ENCODE data around the gene PNLDC1.
A peak's percentile ranks its signal among the peaks of the same experiment; 100 is the strongest.
"Not testable (repeated sequence)": the region's sequence is repeated elsewhere in the genome, so short reads cannot be mapped to it uniquely, and the experiment has no call there.

The PNLDC1 gene

DNA sequence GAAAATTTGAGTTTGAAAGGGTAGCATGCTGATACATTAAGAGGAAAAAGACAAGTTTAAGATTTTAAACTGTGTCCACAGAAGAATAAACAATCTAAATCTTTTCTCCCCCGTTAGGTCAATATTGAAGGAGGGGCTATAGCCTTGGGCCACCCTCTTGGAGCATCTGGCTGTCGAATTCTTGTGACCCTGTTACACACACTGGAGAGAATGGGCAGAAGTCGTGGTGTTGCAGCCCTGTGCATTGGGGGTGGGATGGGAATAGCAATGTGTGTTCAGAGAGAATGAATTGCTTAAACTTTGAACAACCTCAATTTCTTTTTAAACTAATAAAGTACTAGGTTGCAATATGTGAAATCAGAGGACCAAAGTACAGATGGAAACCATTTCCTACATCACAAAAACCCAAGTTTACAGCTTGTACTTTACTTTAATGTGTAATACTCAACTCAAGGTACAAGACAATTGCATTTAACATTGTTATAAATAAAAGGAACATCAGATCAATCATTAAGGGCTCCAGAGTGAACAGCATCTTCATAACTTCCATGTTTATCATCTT, 21.5 kb upstream of the PNLDC1 start:
- no peak for DNase-seq (ENCODE audit: low read depth)

DNA sequence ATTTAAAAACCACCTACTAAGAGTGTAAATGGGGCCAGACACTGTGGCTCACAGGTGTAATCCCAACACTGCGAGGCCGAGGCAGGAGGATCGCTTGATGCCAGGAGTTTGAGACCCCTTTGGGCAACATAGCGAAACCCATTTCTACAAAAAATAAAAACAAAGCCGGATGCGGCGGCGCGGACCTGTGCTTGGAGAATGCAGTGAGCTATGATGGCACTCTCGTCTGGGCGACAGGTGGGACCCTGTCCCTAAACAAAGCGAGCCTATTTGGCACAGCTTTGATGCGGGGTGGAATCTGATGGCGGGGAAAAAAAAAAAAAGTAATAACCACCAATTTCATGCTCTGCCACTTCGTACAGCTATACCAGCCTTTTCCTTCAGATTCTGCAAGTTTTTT, 11.8 kb upstream of the PNLDC1 start:
- DNase-seq (ENCODE audit: low read depth): no peak

DNA sequence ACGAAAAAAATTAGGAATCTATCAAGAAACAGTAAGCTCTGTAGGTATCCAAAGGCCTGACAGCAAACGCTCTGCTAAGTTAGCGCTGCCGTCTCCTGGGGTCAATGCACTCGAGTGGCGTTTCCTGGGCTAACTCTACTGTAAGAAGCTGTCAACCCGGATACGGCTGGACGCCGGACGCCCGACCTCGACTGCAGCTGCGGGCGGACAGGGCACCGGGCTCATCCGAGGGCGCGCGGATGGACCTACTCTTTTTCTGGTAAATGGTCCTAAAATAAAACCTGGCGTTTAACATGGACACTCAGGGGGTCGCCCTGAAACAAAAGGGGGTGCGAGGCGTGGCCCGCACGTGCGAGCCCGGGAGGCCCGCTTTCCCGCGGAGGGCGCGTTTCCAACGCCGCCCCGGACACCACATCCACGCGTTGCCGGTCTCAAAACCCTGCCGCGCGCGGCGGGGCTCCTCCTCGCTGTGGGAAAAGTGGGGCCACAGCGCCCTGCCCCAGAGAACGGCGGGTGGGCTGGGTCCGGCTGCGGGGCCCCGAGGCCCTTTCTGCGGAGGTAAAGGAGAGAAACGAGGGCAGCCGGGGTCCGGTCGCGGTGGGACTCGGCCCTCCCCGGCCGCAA, 11.2 kb upstream of the PNLDC1 start:
- no peak for DNase-seq (ENCODE audit: low read depth)

DNA sequence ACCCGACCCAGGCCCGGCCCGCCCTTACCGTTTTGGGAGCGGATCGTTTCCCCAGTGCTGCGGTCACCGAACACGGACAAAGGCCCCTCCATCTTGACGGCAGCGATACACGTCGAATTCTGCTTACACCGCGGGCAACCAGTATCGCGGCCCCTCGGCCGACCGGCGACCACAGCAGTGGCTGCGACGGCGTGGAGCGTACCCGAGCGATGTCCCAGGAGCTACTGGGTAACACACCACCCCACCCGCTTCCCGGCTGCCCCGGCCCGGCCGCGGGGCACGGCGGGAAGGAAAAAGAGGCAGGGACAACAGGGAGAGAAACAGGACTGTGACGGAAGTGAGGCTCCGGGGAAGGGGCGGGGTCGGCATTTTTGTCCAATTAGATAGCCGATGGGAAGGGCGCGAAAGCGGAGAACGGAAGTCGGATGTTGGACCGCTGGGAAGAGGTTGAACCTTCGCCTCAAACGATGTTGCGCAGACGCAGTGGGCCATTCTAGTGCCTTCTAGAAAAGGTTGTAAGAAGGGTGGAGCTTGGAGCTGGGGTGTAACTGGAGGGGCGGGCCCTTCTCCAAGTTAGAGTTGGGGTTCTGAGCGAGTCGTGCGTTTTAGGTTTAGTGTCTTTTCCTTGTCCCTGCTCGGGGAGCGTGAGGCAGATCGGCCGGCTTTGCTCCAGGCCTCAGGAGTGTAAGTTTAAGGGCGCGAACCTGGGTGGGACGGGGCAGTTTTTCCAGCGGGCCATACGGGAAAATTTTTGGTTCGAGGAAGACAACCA, 10.5 kb upstream of the PNLDC1 start, which contains the start of gene TCP1:
Gene TCP1, minus strand, starts transcription at position 226 of the 772 bp plus-strand sequence. Its CDS starts 134 bp downstream, at position 92.
- peak; percentile 99 for DNase-seq (ENCODE audit: low read depth)

DNA sequence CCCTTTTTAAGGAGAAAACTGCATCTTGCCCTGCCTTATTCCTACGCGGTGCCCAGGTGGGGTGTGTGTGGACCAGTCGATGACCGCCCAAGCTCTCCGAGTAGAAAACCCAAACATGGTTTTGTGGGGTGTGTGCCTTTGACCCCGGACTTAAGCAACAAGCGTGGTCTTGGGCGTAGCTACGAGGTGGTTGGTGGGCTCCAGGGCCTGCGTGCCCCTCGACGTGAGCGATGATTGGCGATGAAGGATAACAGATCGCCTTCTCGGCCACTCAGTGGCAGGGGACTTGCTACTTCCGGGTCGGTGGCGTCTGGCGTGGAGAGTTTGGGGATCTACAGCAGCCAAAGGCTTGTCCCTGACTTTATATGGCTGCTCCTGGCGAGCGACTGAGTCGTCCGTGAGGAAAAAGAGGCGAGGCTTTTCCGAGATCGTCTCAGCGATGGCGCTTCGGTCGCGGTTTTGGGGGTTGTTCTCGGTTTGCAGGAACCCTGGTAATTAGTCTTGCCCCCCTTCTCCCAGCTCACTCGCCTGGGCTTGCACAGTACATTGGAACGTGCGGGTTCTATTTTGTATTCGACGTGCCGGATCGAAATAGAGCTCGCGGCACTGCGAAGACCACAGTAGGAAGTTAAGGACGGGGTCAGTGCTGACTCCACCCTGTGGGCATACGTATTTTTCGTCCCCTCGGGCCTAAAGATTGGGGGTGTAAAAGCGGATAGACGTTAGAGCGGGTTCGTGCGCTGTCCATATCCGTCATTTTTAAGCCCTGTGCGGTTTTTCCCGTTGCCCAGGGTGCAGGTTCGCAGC, 9.7 kb upstream of the PNLDC1 start, which contains the start of gene MRPL18:
Gene MRPL18, plus strand, starts transcription at position 319 of the 807 bp plus-strand sequence. Its CDS starts 121 bp downstream, at position 440.
- DNase-seq (ENCODE audit: low read depth): peak; percentile 95

DNA sequence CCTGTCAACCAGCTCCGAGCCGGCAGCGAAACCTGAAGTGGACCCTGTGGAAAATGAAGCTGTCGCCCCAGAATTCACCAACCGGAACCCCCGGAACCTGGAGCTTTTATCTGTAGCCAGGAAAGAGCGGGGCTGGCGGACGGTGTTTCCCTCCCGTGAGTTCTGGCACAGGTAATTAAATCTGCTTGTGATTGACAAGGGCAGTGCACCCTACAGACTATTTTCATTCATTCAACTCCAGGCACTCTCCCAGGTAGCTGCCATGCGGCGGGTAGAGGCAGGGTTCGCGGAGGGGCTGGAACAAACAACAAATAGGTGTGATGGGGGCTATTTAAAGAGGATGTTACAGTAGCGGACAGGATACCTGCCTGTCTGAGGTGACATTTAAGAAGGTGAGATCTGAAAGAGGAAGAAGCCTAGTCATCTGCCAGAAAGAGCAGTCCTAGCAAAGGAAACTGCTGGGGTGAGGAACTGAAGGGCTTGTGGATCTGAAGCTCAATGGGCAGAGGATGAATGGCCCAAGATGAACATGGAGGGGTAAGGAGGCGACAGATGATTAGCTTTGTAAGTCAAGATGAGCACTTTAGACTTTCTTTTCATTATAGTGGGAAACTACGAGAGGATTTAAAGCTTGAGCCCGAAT, 9.0 kb upstream of the PNLDC1 start:
- no peak for DNase-seq (ENCODE audit: low read depth)

DNA sequence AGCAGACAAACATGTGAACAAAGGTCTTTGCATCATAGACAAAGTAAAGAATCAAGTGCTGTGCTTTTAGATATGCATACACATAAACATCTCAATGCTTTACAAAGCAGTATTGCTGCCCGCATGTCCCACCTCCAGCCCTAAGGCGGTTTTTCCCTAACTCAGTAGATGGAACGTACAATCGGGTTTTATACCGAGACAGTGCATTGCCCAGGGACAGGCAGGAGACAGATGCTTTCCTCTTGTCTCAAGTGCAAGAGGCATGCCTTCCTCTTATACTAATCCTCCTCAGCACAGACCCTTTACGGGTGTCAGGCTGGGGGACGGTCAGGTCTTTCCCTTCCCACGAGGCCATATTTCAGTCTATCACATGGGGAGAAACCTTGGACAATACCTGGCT, 5.1 kb upstream of the PNLDC1 start:
- DNase-seq (ENCODE audit: low read depth): not testable (repeated sequence)

DNA sequence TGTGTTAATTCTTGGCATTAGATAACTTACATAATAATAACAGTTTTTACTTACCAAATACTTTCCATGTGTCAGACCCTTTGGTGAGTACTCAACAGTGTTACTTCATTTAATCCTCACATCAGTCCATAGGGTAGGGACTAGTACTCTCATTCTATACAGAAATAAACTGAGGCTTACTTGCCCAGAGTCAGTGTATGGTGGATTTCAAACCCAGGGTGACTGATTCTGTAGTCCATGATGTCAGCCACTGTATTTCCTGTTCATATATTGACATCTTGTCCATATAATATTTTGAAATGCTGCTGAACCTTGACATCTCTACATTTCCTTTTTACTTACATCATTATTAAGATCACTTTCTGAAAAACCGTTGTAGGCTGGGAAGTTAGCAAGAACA, 2.5 kb upstream of the PNLDC1 start:
- no peak for DNase-seq (ENCODE audit: low read depth)

DNA sequence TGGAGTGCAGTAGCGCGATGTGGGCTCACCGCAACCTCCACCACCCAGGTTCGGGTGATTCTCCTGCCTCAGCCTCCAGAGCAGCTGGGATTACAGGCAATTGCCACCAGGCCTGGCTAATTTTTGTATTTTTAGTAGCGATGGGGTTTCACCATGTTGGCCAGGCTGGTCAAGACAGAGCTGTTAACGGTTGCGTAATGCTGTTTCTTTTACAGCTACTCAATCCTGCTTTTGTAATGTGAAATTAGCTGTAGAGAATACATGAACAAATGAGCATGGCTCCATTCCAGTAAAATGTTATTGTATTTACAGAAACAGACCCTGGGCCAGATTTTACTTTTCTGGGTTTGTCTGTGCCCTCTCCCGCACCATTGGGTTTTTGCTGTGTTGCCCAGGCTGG, 1.9 kb downstream of the PNLDC1 start:
- DNase-seq (ENCODE audit: low read depth): no peak

DNA sequence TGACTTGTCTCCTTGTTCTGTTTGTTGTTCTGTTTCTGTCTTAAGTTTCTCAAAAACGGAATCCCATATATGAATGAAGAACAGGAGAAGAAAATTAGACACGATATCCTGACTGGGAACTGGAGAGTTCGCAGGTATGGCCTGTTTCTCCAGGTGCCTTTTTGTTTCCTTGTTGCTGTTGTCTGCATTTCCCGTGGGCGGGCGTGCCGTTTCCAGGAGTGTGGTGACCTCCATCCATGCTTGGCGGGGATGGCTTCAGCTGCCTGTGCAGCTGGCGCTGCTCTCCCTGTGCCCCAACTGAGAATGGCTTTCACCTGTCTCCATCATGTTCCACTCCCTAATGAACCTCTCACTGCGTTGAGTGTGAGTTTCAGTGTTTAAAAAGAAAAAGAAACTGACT, 4.4 kb downstream of the PNLDC1 start:
- DNase-seq (ENCODE audit: low read depth): no peak

DNA sequence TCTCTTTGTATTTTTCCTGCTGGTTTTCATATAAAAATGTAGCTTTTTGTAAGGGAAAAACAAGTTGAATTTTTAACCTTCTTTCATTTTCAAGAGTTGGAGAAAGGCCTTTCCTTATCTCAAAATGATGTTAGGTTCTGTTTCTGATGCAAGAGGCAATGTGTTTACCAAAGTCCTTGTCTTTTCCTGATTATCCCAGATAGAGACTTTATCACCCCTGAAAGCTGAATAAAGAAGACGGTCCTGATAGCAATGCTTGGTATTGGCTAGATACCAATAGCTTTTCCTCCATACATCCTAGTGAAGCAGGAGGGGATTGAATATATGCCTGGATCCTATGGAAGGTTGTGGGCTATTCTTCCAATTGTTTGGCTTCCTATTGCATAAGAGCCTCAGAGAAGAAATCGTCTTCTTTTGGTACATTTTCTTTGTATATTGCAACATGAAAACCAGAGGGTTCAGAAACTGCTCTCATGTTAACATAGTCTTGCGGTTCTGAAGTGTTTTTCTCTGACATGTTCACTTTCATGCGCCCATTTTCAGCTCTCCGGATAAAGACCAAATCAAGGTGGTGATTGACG, 5.5 kb downstream of the PNLDC1 start:
- DNase-seq (ENCODE audit: low read depth): no peak

DNA sequence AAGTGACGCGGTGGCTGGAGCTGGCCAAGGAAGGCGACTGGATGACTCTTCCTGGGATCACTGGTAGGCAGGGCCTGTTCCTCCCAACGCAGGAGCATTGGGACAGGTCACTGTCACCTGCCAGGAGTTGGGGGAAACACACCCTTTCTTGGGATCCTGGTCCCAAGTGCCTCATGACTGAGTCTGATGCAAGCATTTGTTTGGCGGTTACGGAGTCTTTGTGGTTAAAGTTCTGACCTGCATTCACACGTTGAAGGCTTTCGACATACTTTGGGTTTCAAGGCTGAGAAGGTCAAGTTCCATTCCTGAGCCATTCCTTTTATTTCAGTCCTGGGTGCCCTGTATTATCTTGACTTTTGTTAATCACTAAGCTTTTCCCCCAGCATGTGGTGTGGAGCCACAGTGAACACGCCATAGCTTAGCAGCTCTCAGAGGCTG, 6.0 kb downstream of the PNLDC1 start:
- DNase-seq (ENCODE audit: low read depth): no peak

DNA sequence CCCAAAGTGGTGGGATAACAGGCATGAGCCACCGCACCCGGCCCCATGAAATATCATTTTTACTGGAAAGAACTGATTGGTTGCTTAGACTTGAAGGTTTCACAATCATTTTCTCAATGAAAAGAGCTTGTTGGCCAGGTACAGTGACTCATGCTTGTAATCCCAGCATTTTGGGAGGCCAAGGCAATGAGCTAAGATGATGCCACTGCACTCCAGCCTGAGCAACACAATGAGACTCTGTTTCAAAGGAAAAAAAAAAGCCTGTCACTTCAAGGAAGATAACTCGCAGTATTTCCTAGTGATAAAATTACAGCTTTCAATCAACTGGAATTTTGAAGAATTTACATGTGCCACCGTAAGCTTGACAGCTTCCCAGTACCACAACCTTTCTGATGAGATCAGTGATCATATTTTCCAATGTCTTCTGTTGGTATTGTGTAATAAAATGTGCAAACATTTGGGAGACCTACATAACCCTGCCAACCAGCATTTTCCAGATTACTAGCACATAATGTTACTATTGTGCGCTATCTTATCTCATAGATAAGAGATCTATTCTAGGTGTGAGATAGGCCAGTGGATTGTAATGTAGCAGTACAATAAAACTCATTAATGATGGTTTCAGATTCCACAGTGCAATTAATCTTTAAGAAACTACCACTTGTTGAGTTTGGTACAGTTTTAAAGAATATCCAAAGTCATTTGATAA, 7.2 kb downstream of the PNLDC1 start:
- no peak for DNase-seq (ENCODE audit: low read depth)

DNA sequence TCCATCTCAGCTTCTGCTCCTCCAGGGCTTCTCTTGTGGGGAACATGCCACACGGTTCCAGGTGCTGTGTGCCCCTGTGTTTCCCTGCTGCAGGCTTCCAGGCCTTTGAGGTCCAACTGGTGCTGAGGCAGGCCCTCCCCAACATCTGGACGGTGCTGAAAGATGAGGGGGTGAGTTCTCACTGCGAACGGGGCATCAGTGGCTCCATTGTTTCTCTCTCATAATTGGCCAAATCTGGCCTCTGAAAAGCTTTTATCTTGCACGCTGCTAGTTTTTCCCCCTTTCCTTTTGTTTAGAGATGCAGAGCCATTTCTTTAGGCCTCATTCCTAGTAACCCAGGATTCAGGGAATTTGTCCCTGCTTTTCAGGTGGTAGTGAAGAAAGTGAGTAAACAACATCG, 8.6 kb downstream of the PNLDC1 start:
- no peak for DNase-seq (ENCODE audit: low read depth)

DNA sequence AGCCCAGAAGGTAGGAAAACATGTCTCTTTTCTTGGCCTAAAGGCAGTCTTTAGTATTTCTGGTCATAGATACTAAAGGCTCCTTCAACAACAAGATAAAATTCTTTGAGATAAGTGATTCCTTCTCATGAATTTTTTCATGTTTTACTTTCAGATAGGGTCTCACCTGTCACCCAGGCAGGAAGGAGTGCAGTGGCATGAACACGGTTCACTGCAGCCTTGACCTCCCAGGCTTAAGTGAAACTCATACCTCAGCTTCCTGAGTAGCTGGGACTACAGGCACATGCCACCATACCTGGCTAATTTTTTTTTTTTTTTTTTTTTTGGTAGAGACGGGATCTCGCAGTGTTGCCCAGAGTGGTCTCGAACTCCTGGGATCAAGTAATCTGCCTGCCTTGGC, 9.1 kb downstream of the PNLDC1 start:
- DNase-seq (ENCODE audit: low read depth): no peak

DNA sequence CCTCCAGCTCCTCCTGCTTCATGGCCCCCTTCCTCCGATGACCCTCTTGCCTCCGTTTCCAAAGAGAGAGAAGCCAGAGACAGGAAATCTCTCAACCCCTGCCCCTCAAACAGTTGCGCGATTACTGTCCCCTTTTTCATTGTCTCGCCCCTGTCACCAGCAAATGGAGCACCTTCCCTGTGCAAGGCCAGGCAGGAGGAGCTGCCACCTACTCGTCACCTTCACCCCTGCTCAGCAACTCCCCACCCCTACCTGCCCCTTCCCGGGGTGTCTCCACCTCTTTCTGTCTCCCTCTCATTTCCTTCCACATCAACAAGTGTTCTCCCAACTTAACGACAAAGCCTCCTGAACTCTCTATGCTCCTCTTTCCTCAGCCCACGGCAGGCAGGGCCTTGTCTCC, 13.7 kb downstream of the PNLDC1 start:
- DNase-seq (ENCODE audit: low read depth): no peak

DNA sequence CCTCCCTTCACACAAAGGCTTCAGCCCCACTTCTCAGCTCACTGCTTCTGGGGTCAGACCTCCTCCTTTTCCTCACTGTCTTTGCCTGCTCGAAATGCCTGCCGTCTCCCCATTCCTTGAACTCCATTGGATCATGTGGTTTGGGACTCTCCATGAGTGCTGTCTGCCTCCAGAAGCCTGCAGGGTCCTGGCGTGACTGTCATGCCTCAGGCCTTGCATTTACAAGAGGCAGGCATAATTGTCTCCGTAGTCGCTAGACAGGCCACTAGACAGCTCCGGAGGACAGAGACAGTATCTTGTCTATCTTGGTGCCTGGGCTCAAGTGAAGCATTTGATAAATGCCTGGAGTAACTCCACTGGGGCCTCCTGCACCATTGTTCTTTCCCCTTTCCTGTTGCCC, 15.3 kb downstream of the PNLDC1 start:
- no peak for DNase-seq (ENCODE audit: low read depth)

DNA sequence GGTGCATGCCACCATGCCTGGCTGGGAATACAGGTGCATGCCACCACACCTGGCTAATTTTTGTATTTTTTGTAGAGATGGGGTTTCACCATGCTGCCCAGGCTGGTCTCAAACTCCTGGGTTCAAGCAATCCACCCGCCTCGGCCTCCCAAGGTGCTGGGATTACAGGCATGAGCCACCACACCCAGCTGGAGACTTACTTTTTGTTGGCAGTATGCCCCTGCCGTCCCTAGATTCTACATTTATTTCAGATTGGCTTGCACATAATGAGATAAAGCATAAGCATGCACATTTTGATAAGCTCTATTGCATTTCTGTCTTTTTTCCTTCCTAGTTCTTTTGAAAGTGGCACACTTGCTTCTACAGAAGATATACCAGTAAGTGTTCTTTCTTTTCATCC, 16.7 kb downstream of the PNLDC1 start:
- DNase-seq (ENCODE audit: low read depth): not testable (repeated sequence)

DNA sequence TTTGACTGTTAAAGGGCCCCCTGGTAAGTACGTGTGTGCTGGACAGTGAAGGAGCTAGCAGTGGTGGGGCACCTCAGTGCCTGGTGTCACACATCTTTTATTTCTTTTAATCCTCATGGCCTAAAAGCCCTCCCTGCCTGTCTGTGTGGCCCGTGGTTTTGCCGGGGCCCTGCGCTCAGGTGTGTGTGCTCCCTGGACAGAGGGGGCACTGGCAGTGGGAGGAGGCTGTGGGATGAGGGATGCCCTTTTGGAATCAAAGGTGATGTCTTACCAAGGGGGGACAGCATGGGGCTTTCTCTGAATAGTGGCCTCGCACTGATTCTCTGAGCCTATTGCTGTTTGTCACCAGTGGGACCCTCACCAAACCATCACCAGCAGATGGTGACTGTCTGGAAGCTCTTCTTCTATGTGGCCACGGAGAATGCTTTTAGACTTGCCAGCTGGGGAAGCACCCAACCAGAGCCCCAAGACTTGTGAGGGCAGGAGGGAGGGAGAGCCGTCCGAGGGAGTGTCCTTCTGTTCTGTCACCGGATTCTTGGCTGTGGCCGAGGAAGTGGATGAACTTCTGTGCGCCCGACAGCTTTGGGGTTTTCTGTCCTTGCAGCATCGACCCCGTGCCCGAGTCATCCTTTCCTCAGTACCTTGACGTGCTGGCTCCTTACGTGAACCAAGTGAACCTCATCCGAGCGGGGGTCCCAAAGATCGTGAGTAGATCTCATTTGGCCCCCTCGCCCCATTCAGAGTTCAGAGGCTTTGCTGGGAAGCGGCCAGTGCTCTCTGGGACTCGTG, 18.1 kb downstream of the PNLDC1 start:
- DNase-seq (ENCODE audit: low read depth): no peak

DNA sequence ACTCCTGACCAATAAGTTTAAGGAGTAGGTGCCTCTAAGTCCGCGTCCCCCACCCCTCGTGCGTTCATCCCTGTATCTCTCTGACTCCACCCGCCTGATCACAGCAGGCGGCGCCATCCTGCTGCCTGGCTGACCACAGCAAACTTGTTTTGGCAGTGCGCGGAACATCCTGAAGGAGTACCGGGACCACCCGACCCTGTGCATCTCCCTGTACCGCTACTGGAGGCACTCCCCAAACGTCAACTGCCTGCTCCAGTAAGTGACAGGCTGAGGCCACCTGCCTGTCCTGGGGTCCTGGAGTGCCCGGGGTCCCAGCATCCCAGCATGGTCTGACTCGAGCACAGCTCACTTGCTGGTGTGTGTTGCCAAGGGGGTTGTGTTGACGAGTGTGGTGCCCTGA, 19.0 kb downstream of the PNLDC1 start:
- DNase-seq (ENCODE audit: low read depth): no peak

All from GM04504 (cell line).